ENCODE data around the gene CCDC6.
"Not testable (repeated sequence)": the region's sequence is repeated elsewhere in the genome, so short reads cannot be mapped to it uniquely, and the experiment has no call there.

CCDC6 gene

DNA sequence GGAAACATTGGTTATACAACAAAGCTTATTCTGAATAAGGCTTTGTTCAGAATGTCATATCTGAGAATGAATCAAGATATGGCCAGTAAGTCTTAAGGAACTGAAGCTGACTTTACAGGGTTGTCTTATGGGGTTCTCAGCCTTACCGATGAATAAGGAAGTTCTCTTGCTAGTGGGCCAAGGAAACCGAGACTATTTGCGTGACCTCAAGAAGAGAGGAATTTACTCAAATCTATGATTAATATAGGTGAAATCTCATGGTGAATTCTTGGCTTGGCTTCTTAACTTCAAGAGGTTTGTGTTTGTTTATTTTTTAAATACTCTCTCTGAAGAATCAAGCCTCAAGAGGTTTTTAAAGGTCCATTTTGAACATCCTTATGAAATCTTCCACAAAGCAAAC, 148.4 kb downstream of the CCDC6 start:
- no peak for DNase-seq (ENCODE audit: low read depth in 2 of 2)

GRCh38 chr10:59754951-59755350, 151.4 kb downstream of the CCDC6 start:
- DNase-seq (ENCODE audit: low read depth in 2 of 2) = no peak

DNA sequence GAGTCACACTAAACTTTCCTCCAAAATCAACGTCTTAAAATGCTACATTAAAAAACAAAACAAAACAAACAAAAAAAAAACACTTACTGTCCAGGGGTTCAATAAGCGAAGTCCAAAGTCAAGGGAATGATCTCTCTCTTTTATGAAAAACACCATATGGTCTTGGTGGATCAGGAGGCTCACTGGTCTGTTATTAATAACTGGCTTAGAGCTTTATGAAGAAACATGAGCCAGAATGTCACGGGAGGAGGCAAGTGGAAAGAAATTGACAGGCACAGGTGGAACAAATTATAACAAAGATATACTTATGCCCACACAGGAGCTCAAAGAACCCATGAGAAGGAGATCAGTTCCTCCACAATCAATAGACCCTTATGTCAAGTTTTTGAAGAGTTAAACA, 153.1 kb downstream of the CCDC6 start, which contains the start of gene MRLN:
TSS of gene MRLN (minus strand) at position 189 of the 400 bp plus-strand sequence.
- DNase-seq (ENCODE audit: low read depth in 2 of 2) = no peak

- no peak for DNase-seq (ENCODE audit: low read depth in 2 of 2)
These were observed 153.9 kb downstream of the CCDC6 start for GRCh38 chr10:59752278-59752940.

DNA sequence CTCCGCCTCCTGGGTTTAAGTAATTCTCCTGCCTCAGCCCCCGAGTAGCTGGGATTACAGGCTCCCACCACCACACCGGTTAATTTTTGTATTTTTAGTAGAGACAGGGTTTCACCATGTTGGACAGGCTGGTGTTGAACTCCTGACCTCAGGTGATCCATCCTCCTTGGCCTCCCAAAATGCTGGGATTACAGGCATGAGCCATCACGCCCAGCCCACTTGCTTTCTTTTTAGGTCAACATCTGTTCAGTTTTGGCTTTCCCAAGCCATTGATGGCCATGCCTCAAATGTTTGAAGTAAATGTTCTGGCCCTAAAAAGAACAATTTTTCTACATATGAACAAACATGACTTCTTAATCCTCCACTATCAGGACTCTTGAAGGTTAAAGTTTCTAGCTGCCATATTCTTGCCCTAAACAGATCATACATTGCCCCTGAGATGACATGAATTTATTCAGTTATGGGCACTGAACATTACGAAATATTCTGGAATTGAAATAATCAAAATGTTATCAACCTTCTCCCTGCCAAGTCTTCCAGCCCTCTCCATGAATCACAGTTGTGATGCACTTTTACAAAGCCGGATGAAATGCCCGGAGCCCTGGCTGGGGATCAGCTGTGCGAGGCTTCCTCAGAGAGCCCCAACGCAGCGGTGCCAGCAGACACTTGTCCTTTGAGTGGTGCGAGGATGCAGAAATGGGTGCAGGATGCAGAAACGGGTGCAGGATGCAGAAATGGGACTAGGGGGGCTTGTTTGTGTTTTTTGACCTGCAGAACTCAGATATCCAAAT, 156.0 kb downstream of the CCDC6 start:
- no peak for DNase-seq (ENCODE audit: low read depth in 2 of 2)

GRCh38 chr10:59748834-59749233, 157.5 kb downstream of the CCDC6 start:
- no peak for DNase-seq (ENCODE audit: low read depth in 2 of 2)

DNA sequence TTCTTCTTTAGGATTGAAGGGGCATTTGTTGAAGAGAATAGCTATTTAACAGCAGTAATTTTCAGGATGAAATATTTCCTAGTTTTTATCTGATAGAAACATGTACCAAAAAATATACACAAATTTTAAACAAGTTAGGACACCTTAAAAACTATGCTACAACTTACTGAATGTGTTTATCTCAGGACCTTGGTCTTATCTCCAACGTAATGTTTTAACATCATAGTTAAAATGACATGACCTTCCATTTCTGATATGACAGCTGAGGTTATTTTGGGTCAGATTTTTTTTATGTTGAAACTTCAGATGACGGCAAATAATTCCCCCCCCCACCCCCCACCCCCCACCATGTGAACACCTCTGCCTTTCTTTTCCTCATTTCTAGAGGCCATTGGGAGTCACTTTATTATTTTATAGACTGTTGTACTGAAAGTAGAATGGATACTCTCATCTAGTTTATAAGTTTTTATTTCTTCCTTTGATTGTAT, 161.1 kb downstream of the CCDC6 start:
- no peak for DNase-seq (ENCODE audit: low read depth in 2 of 2)

GRCh38 chr10:59744762-59745161, 161.6 kb downstream of the CCDC6 start:
- DNase-seq (ENCODE audit: low read depth in 2 of 2) = not testable (repeated sequence)

DNA sequence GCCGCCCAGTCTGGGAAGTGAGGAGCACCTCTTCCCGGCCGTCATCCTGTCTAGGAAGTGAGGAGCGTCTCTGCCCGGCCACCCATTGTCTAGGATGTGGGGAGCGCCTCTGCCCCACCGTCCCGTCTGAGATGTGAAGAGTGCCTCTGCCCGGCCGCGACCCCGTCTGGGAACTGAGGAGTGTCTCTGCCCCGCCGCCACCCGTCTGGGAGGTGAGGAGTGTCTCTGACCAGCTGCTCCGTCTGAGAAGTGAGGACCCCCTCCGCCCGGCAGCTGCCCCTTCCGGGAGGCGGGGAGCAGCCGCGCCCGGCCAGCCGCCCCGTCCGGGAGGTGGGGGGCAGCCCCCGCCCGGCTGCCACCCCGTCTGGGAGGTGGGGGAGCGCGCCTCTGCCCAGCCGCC, 162.2 kb downstream of the CCDC6 start:
- DNase-seq (ENCODE audit: low read depth in 2 of 2) = not testable (repeated sequence)

DNA sequence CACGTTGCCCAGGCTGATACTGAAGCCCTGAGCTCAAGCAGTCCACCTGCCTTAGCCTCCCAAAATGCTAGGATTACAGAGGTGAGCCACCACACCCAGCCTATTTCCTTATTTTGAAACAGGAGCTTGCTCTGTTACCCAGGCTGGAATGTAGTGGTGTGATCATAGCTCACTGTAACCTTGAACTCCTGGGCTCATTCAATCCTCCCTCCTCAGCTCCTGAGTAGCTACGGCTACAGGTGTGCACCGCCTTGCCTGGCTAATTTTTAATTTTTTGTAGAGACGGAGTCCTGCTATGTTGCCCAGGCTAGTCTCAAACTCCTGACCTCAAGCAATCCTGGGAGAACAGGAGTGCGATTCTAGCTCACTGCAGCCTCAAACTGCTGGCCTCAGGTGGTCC, 164.8 kb downstream of the CCDC6 start:
- DNase-seq (ENCODE audit: low read depth in 2 of 2) = no peak

DNA sequence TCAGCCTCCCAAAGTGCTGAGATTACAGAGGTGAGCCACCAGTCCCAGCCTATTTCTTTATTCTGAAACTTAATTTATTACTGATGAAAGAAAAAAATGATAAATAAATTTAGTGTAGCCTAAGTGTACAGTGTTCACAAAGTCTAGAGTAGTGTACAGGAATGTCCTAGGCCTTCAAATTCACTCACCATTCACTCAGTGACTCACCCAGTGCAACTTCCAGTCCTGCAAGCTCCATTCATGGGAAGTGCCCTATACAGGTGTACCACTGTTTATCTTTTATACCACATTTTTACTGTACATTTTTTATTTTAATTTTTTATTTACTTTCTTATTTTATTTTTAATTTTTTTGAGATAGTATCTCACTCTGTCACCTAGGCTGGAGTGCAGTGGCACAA, 165.3 kb downstream of the CCDC6 start:
- DNase-seq (ENCODE audit: low read depth in 2 of 2) = no peak
